HepG2 (cell line): ENCODE measurements around the gene TMEM183A. TPM values are rescaled to one million over a fixed set of nuclear protein-coding genes. Genes with fewer than 3 reads are reported as not detected.

Experiments used
- ATM ChIP-seq: fragments of 450-650 bp; IDR thresholded peaks from 2 replicates; pipeline ENCODE4 v1.7.1; 2017; ENCODE audit warnings: mild to moderate bottlenecking, borderline replicate concordance
- BATF2 ChIP-seq: sonication (generic); formaldehyde crosslinking; IDR thresholded peaks from 2 replicates; pipeline ENCODE4 v1.8.0; 2022; ENCODE audit warnings: mild to moderate bottlenecking, missing genetic modification reagents, moderate library complexity
- MXI1 ChIP-seq: IDR thresholded peaks from 3 replicates; pipeline ENCODE4 v1.6.1; 2012; ENCODE audit warnings: low read depth, low read length, inconsistent platforms, borderline replicate concordance
- PAX8 ChIP-seq: sonication (generic); formaldehyde crosslinking; IDR thresholded peaks from 2 replicates; pipeline ENCODE4 v1.8.0; 2022; ENCODE audit warnings: mild to moderate bottlenecking, missing genetic modification reagents, borderline replicate concordance
- PLSCR1 ChIP-seq: sonication (generic); formaldehyde crosslinking; IDR thresholded peaks from 2 replicates; pipeline ENCODE4 v1.5.0; 2020; ENCODE audit warnings: missing genetic modification reagents, mild to moderate bottlenecking, borderline replicate concordance
- SIN3A ChIP-seq: IDR thresholded peaks from 2 replicates; pipeline ENCODE4 v1.6.1; 2011; ENCODE audit warnings: low read depth, mild to moderate bottlenecking, control low read depth, low read length, borderline replicate concordance
- SNRNP70 ChIP-seq: fragments of 200-400 bp; formaldehyde crosslinking; IDR thresholded peaks from 2 replicates; pipeline ENCODE4 v1.6.1; 2017; ENCODE audit warnings: mild to moderate bottlenecking, low read depth, low read length, moderate library complexity
- ZBTB26 ChIP-seq: IDR thresholded peaks from 2 replicates; pipeline ENCODE4 v1.6.1; 2016; ENCODE audit warnings: missing compliant biosample characterization, missing genetic modification reagents, borderline replicate concordance
- ZNF441 ChIP-seq: sonication (generic); formaldehyde crosslinking; IDR thresholded peaks from 2 replicates; pipeline ENCODE4 v1.7.0; 2021; ENCODE audit warnings: missing genetic modification reagents, borderline replicate concordance
- ZNF687 ChIP-seq: sonication (generic); formaldehyde crosslinking; IDR thresholded peaks from 2 replicates; pipeline ENCODE4 v1.5.1; 2020; ENCODE audit warnings: mild to moderate bottlenecking, missing genetic modification reagents, moderate library complexity
- ZNF713 ChIP-seq: sonication (generic); formaldehyde crosslinking; IDR thresholded peaks from 2 replicates; pipeline ENCODE4 v1.4.0; 2020; ENCODE audit warnings: mild to moderate bottlenecking, missing genetic modification reagents
- ZNF770 ChIP-seq: sonication (generic); formaldehyde crosslinking; IDR thresholded peaks from 2 replicates; pipeline ENCODE4 v1.5.0; 2020; ENCODE audit warnings: mild to moderate bottlenecking, missing genetic modification reagents
- ZUFSP ChIP-seq: sonication (generic); formaldehyde crosslinking; IDR thresholded peaks from 2 replicates; pipeline ENCODE4 v1.9.0; 2021; ENCODE audit warnings: missing genetic modification reagents, mild to moderate bottlenecking, borderline replicate concordance
- polyA plus RNA-seq, 8 experiments: library from polyadenylated mRNA; depleted of rRNA in 3 of 8; stranded (reverse) in 7 of 8; unstranded in 1 of 8; fragments of >200 nt; fragmentation: Illumina TruSeq in 4 of 8; extraction: Trizol in 4 of 8; gene quantifications; 2 replicates each; pipeline versions ENCODE4 v1.2.1 to v1.2.3, GENCODE V29; 2011 to 2016; ENCODE audit warnings: low read depth in 4 of 8, missing spikeins in 1 of 8, mixed read lengths in 1 of 8; ENCODE audit not compliant: insufficient read depth in 1 of 8
- total RNA-seq, 5 experiments: library from RNA; depleted of rRNA; stranded (reverse); fragments of >200 nt; fragmentation: Illumina TruSeq; extraction: Trizol; gene quantifications; 2 replicates each; pipeline ENCODE4 v1.2.3, GENCODE V29; 2016; ENCODE audit warnings: low read depth in 1 of 5
- TF ChIP-seq, protein P1 (sequence below): sonication (generic); formaldehyde crosslinking; IDR thresholded peaks from 2 replicates; pipeline ENCODE4 v1.4.0; 2020; ENCODE audit warnings: mild to moderate bottlenecking, missing genetic modification reagents, borderline replicate concordance

The TMEM183A gene
- total and polyA plus RNA-seq, 2 of the 13 experiments (the other 11 are each of a cell fraction or from before 2014, with no cell fraction given), result 59.7 to 82.0 TPM

- TF ChIP-seq ZUFSP (CRISPR knock-in tag), result no peak
- TF ChIP-seq ZNF713 (CRISPR knock-in tag), result peak; percentile 70; the same call in 1 of the 2 replicates
- TF ChIP-seq SNRNP70, result no peak
- peak; percentile 54 for TF ChIP-seq ZNF770 (CRISPR knock-in tag)
- TF ChIP-seq, protein P1, sequence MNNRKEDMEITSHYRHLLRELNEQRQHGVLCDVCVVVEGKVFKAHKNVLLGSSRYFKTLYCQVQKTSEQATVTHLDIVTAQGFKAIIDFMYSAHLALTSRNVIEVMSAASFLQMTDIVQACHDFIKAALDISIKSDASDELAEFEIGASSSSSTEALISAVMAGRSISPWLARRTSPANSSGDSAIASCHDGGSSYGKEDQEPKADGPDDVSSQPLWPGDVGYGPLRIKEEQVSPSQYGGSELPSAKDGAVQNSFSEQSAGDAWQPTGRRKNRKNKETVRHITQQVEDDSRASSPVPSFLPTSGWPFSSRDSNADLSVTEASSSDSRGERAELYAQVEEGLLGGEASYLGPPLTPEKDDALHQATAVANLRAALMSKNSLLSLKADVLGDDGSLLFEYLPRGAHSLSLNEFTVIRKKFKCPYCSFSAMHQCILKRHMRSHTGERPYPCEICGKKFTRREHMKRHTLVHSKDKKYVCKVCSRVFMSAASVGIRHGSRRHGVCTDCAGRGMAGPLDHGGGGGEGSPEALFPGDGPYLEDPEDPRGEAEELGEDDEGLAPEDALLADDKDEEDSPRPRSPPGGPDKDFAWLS, result no peak
- TF ChIP-seq PLSCR1 (CRISPR knock-in tag), result no peak
- TF ChIP-seq SIN3A, result no peak
- TF ChIP-seq ATM, result no peak
- TF ChIP-seq ZNF441, result no peak; the same call in 1 of the 2 replicates
- TF ChIP-seq BATF2 (CRISPR knock-in tag), result no peak
- TF ChIP-seq MXI1, result peak; percentile 65; the same call in 1 of the 3 replicates
- no peak for TF ChIP-seq ZBTB26 (CRISPR knock-in tag)
- TF ChIP-seq PAX8, result no peak
- TF ChIP-seq ZNF687 (CRISPR knock-in tag), result peak; percentile 68; the same call in 1 of the 2 replicates
Measured at GRCh38 chr1:202957733-202958543, 49.2 kb upstream of the TMEM183A start, which contains the start of gene ADIPOR1 (continued).
